NCI-H460 (cell line): ENCODE measurements around the gene NCKIPSD. TPM values are rescaled to one million over a fixed set of nuclear protein-coding genes. Genes with fewer than 3 reads are reported as not detected.

ENCODE experiments used
- DNase-seq: peaks from one replicate; pipeline ENCODE4 v3.0.0-alpha.2; 2016; ENCODE audit warnings: low read depth; ENCODE audit errors: extremely low read depth
- total RNA-seq: library from RNA; depleted of rRNA; stranded (reverse); fragments of >200 nt; shearing (Covaris generic); gene quantifications from 2 replicates; pipeline ENCODE4 v1.2.3, GENCODE V29; 2014

The NCKIPSD gene
- total RNA-seq, 1 experiment from 2014 or later: 15.9 TPM

GRCh38 chr3:48679411-48680391 lies 6.0 kb downstream of the NCKIPSD start:
- no peak for DNase-seq

- no peak for DNase-seq
Observed at GRCh38 chr3:48678566-48679380, 6.9 kb downstream of the NCKIPSD start.

- no peak for DNase-seq
Observed at GRCh38 chr3:48678056-48678455, 7.7 kb downstream of the NCKIPSD start.

- no peak for DNase-seq
Observed at GRCh38 chr3:48674505-48674904, 11.2 kb downstream of the NCKIPSD start.

- no peak for DNase-seq
Observed at GRCh38 chr3:48672522-48672921, 13.2 kb downstream of the NCKIPSD start.

- no peak for DNase-seq
Observed at GRCh38 chr3:48664929-48665328, 20.8 kb downstream of the NCKIPSD start.

GRCh38 chr3:48664313-48664644 lies 21.4 kb downstream of the NCKIPSD start:
- no peak for DNase-seq

- peak; percentile 98 for DNase-seq
Observed at GRCh38 chr3:48663489-48664312, 22.0 kb downstream of the NCKIPSD start.

- DNase-seq: peak; percentile 86
Observed at GRCh38 chr3:48662753-48663488, 22.8 kb downstream of the NCKIPSD start, which contains the start of gene CELSR3. Gene CELSR3 (minus strand): TSS chr3:48662886. CDS start chr3:48662634, 252 bp downstream.

GRCh38 chr3:48662145-48662752 lies 23.5 kb downstream of the NCKIPSD start:
- DNase-seq: no peak

GRCh38 chr3:48661501-48662144 lies 24.1 kb downstream of the NCKIPSD start:
- peak; percentile 33 for DNase-seq

GRCh38 chr3:48660800-48661400 lies 24.8 kb downstream of the NCKIPSD start:
- DNase-seq: no peak

GRCh38 chr3:48656841-48657281 lies 28.9 kb downstream of the NCKIPSD start:
- DNase-seq: no peak

- peak; percentile 66 for DNase-seq
Observed at GRCh38 chr3:48656061-48656840, 29.5 kb downstream of the NCKIPSD start.

GRCh38 chr3:48655606-48656005 lies 30.1 kb downstream of the NCKIPSD start:
- no peak for DNase-seq

GRCh38 chr3:48655063-48655462 lies 30.7 kb downstream of the NCKIPSD start:
- no peak for DNase-seq

- DNase-seq: no peak
Observed at GRCh38 chr3:48652923-48653715, 32.6 kb downstream of the NCKIPSD start.
